Gastroesophageal sphincter (tissue), 3 donors: ENCODE data around the gene GATA3.

Experiments
- CTCF ChIP-seq, 4 experiments: fragments of 200-600 bp in 2 of 4; fragments of 450-650 bp in 2 of 4; sonication (generic) in 1 of 4; IDR thresholded peaks; one replicate each; pipeline ENCODE4 v1.5.1; 2017 to 2019; ENCODE audit warnings: antibody characterized with exemption in 4 of 4, mild to moderate bottlenecking in 2 of 4, moderate library complexity in 2 of 4
- EP300 ChIP-seq: sonication (generic); formaldehyde crosslinking; IDR thresholded peaks from one replicate; pipeline ENCODE4 v1.6.1; 2017; ENCODE audit warnings: antibody characterized with exemption, mild to moderate bottlenecking
- POLR2A ChIP-seq, 2 donors: fragments of 450-650 bp; IDR thresholded peaks; one replicate each; pipeline ENCODE4 v1.6.1; 2017; ENCODE audit warnings: antibody characterized with exemption in 2 of 2, mild to moderate bottlenecking in 2 of 2, moderate library complexity in 1 of 2

GRCh38 chr10:8013006-8013405 is 41.5 kb upstream of the GATA3 start:
- TF ChIP-seq CTCF (IDR thresholded peaks at IDR 0.05) = no peak
- TF ChIP-seq POLR2A (IDR thresholded peaks at IDR 0.05) = no peak
- TF ChIP-seq EP300 = no peak
